Adrenal gland (tissue), 5 donors: Measurements from ENCODE around the gene CMIP.

Experiments
- CTCF ChIP-seq, 6 experiments: fragments of 450-650 bp in 4 of 6; fragments of 200-600 bp in 2 of 6; sonication (generic) in 1 of 6; IDR thresholded peaks; 1 replicate in 5 of 6; 2 replicates in 1 of 6; pipeline versions ENCODE4 v1.5.1 to v1.8.0; 2016 to 2021; ENCODE audit warnings: antibody characterized with exemption in 6 of 6, mild to moderate bottlenecking in 2 of 6, moderate library complexity in 1 of 6
- POLR2A ChIP-seq, 2 donors: fragments of 450-650 bp; IDR thresholded peaks; one replicate each; pipeline ENCODE4 v1.6.1; 2017; ENCODE audit warnings: antibody characterized with exemption in 2 of 2, mild to moderate bottlenecking in 2 of 2, moderate library complexity in 1 of 2
- donor health status: DM: no; HTN: no; CAD: no.

GRCh38 chr16:81702506-81702905, 257.9 kb downstream of the CMIP start:
- no peak for TF ChIP-seq POLR2A (IDR thresholded peaks at IDR 0.05)
- no peak for TF ChIP-seq CTCF (IDR thresholded peaks at IDR 0.05)
